HL-60 (cell line): Measurements from ENCODE around the gene LRRC51.

Source experiments
- CTCF ChIP-seq: IDR thresholded peaks from one replicate; pipeline ENCODE4 v1.5.1; 2011; ENCODE audit warnings: low read length, control low read depth, inconsistent platforms; ENCODE audit not compliant: insufficient read depth
- GABPA ChIP-seq: IDR thresholded peaks from 2 replicates; pipeline ENCODE4 v1.6.1; 2012; ENCODE audit warnings: low read depth
- POLR2AphosphoS5 ChIP-seq: IDR thresholded peaks from 2 replicates; pipeline ENCODE4 v1.6.1; 2012; ENCODE audit warnings: low read depth

GRCh38 chr11:72088076-72088808 is 7.6 kb downstream of the LRRC51 start:
- TF ChIP-seq GABPA = no peak
- TF ChIP-seq CTCF = no peak
- TF ChIP-seq POLR2AphosphoS5 = no peak
